GM12864 (cell line): ENCODE results near the gene CMTM1.
"Not testable (repeated sequence)": the region's sequence is repeated elsewhere in the genome, so short reads cannot be mapped to it uniquely, and the experiment has no call there.

ENCODE experiments used
- DNase-seq: peaks from one replicate; pipeline ENCODE4 v3.0.0-alpha.2; 2011; ENCODE audit warnings: low read depth
- H3K4me3 ChIP-seq: 2 replicates; pipeline ENCODE4 v1.5.1; 2011; ENCODE audit warnings: mild to moderate bottlenecking, low read depth, low read length, control low read depth
- CTCF ChIP-seq: IDR thresholded peaks from 2 replicates; pipeline ENCODE4 v1.5.1; 2011; ENCODE audit warnings: low read depth, mild to moderate bottlenecking, moderate library complexity, low read length, control low read depth, inconsistent platforms; ENCODE audit errors: missing control alignments

CMTM1 gene

DNA sequence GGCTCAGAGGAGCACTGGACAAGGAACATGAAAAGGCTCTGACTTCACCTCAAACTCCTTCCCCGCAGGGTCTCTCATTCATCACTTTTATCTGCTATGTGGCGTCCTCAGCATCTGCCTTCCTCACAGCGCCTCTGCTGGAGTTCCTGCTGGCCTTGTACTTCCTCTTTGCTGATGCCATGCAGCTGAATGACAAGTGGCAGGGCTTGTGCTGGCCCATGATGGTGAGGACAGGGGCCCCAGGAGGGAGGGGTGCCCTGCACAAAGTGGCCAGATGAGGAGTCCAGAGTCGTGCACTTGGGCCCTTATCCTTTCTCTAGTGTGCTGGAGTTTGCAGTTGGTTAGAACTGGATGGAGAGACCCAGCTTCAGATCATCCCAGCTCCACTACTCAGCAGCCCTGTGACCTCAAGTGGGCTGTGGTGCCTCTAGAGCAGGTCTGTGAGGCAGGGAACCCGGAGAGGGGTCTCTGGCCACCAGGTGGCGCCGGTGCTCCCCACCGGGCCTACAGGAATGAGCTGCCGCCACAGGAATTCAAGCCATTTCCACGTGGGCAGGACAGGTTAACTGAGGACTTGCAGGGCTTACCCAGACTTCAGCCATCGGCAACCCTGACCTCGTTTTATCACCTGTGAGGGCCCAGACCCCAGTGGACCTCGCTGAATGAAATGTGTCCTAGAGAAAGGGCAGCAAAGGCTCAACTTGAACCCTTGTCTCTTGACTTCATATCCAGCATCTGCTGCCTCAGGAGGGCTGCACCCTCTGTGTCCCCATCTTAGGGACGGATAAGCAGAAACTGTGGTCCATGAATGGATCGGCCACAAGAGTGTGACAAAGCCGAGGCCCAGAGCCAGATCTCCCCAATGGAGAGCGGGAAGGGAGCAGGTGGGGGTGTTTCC, 42.3 kb downstream of the CMTM1 start:
- no peak overlapping the region for H3K4me3 ChIP-seq
- peak; percentile 96 for TF ChIP-seq CTCF
- no peak for DNase-seq

DNA sequence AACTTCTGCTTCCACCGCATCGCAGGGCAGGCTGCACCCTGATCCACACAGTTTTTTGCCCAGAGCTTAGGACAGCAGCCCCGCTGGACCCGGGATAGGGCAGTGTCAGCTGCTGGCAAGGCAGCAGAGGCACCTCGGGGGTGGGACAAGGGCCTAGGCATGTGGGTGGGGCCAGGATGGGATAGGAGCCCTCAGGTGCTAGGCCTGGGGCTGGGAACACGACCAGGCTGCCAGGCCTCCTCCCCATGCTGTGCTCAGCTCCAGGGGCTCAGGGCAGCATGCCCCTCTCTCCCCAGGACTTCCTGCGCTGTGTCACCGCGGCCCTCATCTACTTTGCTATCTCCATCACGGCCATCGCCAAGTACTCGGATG, 42.9 kb downstream of the CMTM1 start:
- no peak for TF ChIP-seq CTCF
- no peak for DNase-seq
- H3K4me3 ChIP-seq: no peak overlapping the region

GRCh38 chr16:66610111-66610820, 44.0 kb downstream of the CMTM1 start:
- DNase-seq: no peak
- no peak overlapping the region for H3K4me3 ChIP-seq
- TF ChIP-seq CTCF: no peak

GRCh38 chr16:66611911-66612310, 45.7 kb downstream of the CMTM1 start:
- DNase-seq: not testable (repeated sequence)

GRCh38 chr16:66612422-66612821, 46.2 kb downstream of the CMTM1 start:
- no peak overlapping the region for H3K4me3 ChIP-seq
- DNase-seq: no peak
- no peak for TF ChIP-seq CTCF

More at GRCh38 chr16:66611911-66612310, 45.7 kb downstream of the CMTM1 start:
- not testable (repeated sequence) for H3K4me3 ChIP-seq

DNA sequence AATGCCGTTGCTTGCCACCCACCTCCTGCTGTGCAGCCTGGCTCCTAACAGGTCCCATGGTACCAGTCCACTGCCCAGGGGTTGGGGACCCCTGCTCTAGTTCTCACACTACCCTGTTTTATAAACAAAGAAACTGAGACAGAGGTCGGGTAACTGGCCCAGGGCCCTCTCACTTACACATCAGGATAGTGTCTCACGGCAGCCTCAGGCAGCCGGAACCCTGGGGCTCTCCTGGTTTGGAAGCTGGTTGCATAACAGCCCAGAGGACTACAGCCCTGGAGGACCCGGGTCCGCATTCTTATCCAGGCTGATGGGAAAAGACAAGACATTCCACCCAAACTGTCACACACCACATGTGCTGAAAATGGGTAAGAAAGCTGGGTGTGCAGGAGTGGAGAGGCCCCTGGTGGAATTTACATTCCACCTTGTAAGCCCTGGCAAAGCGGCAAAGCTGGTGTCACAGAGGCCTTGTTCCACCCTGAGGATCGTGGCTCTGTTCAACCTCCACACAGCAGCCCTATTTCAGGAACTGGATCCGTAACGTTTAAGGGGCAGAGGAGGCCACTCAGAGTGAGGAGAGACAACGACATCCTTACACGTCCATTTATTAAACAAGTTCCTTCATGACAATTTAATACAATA, 48.0 kb downstream of the CMTM1 start:
- no peak for DNase-seq
- H3K4me3 ChIP-seq: no peak overlapping the region
- TF ChIP-seq CTCF: no peak

DNA sequence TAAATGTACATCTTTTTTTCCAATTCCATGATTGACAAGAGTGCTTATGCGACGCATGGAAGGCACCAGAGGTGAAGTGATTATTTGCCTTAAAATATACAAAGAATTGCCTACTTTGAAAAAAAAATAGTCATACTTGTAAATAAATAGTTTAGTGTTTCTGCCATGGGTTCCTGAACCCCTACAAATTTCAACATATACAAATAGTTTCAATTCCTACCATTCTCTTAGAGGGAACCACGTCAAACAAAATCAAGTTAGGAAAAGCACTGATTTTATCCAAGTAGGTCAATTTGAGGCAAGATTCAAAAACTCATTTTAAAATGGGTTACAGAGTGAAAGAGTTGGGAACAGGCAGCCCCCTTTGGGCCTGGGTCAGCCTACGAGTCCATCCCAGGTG, 49.9 kb downstream of the CMTM1 start:
- no peak for TF ChIP-seq CTCF
- no peak for DNase-seq
- H3K4me3 ChIP-seq: no peak overlapping the region
